Heart left ventricle (tissue), 16 donors: ENCODE data around the gene RNASE8. TPM values are rescaled to one million over a fixed set of nuclear protein-coding genes. Genes with fewer than 3 reads are reported as not detected.

ENCODE experiments used
- ATAC-seq, 4 donors: fragments of 200-7000 bp; cut with Tn5 transposase; one replicate each; pipeline ENCODE4 v1.9.1; 2020 to 2022; ENCODE audit warnings: moderate library complexity in 4 of 4, mild to moderate bottlenecking in 3 of 4, moderate number of reproducible peaks in 1 of 4
- DNase-seq, 5 donors: peaks; one replicate each; pipeline ENCODE4 v3.0.0-alpha.2; 2020
- H3K27ac ChIP-seq, 12 donors: fragments of 200-600 bp; sonication (generic) in 4 of 12; one replicate each; pipeline versions ENCODE4 v1.5.0 to v1.8.0; 2016 to 2022; ENCODE audit warnings: mild to moderate bottlenecking in 2 of 12
- H3K27me3 ChIP-seq, 9 donors: fragments of 200-600 bp; sonication (generic) in 2 of 9; one replicate each; pipeline versions ENCODE4 v1.5.1 to v1.8.0; 2016 to 2022; ENCODE audit warnings: mild to moderate bottlenecking in 3 of 9
- H3K36me3 ChIP-seq, 9 donors: fragments of 200-600 bp; sonication (generic) in 2 of 9; one replicate each; pipeline versions ENCODE4 v1.5.0 to v1.8.0; 2018 to 2022; ENCODE audit warnings: mild to moderate bottlenecking in 2 of 9
- H3K4me1 ChIP-seq, 12 donors: fragments of 200-600 bp; sonication (generic) in 4 of 12; one replicate each; pipeline versions ENCODE4 v1.5.0 to v1.8.0; 2016 to 2022; ENCODE audit warnings: mild to moderate bottlenecking in 3 of 12
- H3K4me3 ChIP-seq, 12 donors: fragments of 200-600 bp; sonication (generic) in 4 of 12; one replicate each; pipeline versions ENCODE4 v1.5.0 to v1.8.0; 2017 to 2022; ENCODE audit warnings: mild to moderate bottlenecking in 9 of 12, moderate library complexity in 4 of 12
- H3K9me3 ChIP-seq, 12 donors: fragments of 200-600 bp; sonication (generic) in 4 of 12; one replicate each; pipeline versions ENCODE4 v1.5.0 to v1.8.0; 2016 to 2022; ENCODE audit warnings: mild to moderate bottlenecking in 1 of 12
- CTCF ChIP-seq, 12 donors: fragments of 200-600 bp; sonication (generic) in 4 of 12; IDR thresholded peaks; one replicate each; pipeline versions ENCODE4 v1.5.0 to v1.8.0; 2018 to 2022; ENCODE audit warnings: antibody characterized with exemption in 12 of 12, mild to moderate bottlenecking in 5 of 12
- POLR2A ChIP-seq, 2 donors: fragments of 450-650 bp; IDR thresholded peaks; one replicate each; pipeline ENCODE4 v1.6.1; 2017; ENCODE audit warnings: antibody characterized with exemption in 2 of 2, mild to moderate bottlenecking in 2 of 2, moderate library complexity in 2 of 2
- WGBS, 4 donors: extraction: QIAGEN DNeasy Blood & Tissue Kit in 2 of 4; methylation state at CpG; one replicate each; pipeline versions ENCODE4 v1.1.5 to v1.1.7; 2013 to 2018; 5-methylcytosine and 5-hydroxymethylcytosine counted together
- intact Hi-C, 10 donors: fragments of 100-400 bp; cut with DNase I; formaldehyde crosslinking; loops; one replicate each; pipeline versions ENCODE4 v1.11.1 to v1.14.2; 2022
- polyA plus RNA-seq, 2 donors: library from polyadenylated mRNA; stranded (reverse); fragments of 200-250 nt; gene quantifications; one replicate each; pipeline ENCODE4 v1.2.3, GENCODE V29; 2013
- total RNA-seq, 9 donors: library from RNA; depleted of rRNA in 2 of 9; stranded (reverse); fragments of >200 nt in 2 of 9; fragmentation: NEBNext Ultra II Directional in 3 of 9; extraction: Animal tissue kit (Norgen Biotek cat#: 25700) in 3 of 9; gene quantifications; one replicate each; pipeline versions ENCODE4 v1.1.0 to v1.2.4, GENCODE V29; 2016 to 2023
- donor health status: ischemic (EF 13 %, LVEDD 7.1; RV severe dilation, severe dysfunction).
- donor health status: healthy with polysubstance abuse.
- donor health status: DM: no; HTN: yes; CAD: no.
- donor health status: DM: no; HTN: no; CAD: no.
- donor health status: ischemic (EF 25% LVEDD 6.9; RV normal size, moderate dysfunction).
- donor health status: ischemic (EF 25% LVEDD 5.7; RV mildly dilated, moderate dysfunction).
- donor health status: healthy.
- donor health status: DM: yes; HTN: yes; CAD: no.
- donor health status: ischemic (EF 35%, LVEDD 5.7; RV mildly dilated, moderate dysfunction).
- donor health status: nonischemic (EF 11% LVEDD 7.7; RV severe dilation, severe dysfunction).
- donor health status: DM: yes; HTN: yes; CAD: no.
- donor health status: PGD.
- donor health status: ischemic (EF 29% LVEDD 5.4; RV normal size, mild dysfunction).
- donor health status: nonischemic (EF 23%, LVEDD 6.1; RV moderate dilation, normal function).

RNASE8 gene
- total and polyA plus RNA-seq, 11 donors: not detected

- intact Hi-C loops: loop anchor here in 8 of 10 donors (1.0 to 10.0 kb wide), 7 partner anchors 18 to 476 kb away; no protein-coding TSS in a partner anchor
- H3K27me3 ChIP-seq: no peaks in the 10 kb centered on the region
- no peak overlapping the region for H3K4me3 ChIP-seq
- no peaks in the 10 kb centered on the region for H3K9me3 ChIP-seq
- TF ChIP-seq POLR2A (IDR thresholded peaks at IDR 0.05) (no peak), CTCF (IDR thresholded peaks at IDR 0.05) (no peak)
- ATAC-seq (no peak), DNase-seq (no peak)
- WGBS, 4 donors: 89 to 94% (median 92%) methylated on average over 32 to 45 of the region's 45 CpGs
- peaks cover 0 to 69% (median 65%) of the 10 kb centered on the region in 9 donors for H3K36me3 ChIP-seq
- H3K27ac ChIP-seq: no peak overlapping the region
- peaks cover 0 to 26% (median 7%) of the 10 kb centered on the region in 12 donors for H3K4me1 ChIP-seq
These were observed 33.5 kb downstream of the RNASE8 start for GRCh38 chr14:21090940-21091663.

GRCh38 chr14:21091821-21092272 lies 34.2 kb downstream of the RNASE8 start:
- peaks cover 0 to 62% (median 58%) of the 10 kb centered on the region in 9 donors for H3K36me3 ChIP-seq
- no peak for TF ChIP-seq POLR2A (IDR thresholded peaks at IDR 0.05)
- TF ChIP-seq CTCF (IDR thresholded peaks at IDR 0.05): no peak
- no peaks in the 10 kb centered on the region for H3K9me3 ChIP-seq
- H3K4me3 ChIP-seq: no peak overlapping the region
- peak in 2 of 4 donors; percentile 4 to 8 for ATAC-seq
- H3K4me1 ChIP-seq: peaks cover 0 to 31% (median 10%) of the 10 kb centered on the region in 12 donors
- WGBS, 4 donors: 93 to 94% (median 94%) methylated on average over 20 to 42 of the region's 42 CpGs
- no peaks in the 10 kb centered on the region for H3K27me3 ChIP-seq
- intact Hi-C loops: loop anchor here in 9 of 10 donors (1.0 to 10.0 kb wide), 12 partner anchors 12 to 477 kb away; partner anchors contain the start of gene ARHGEF40 (in 1 of the 9)
- H3K27ac ChIP-seq: peak overlapping the region in 2 of 12 donors; percentile 21 to 24
- DNase-seq: no peak

- TF ChIP-seq CTCF (IDR thresholded peaks at IDR 0.05) (peak in 11 of 12 donors; percentile 99 to 100 (median 100)), POLR2A (IDR thresholded peaks at IDR 0.05) (peak in 1 of 2 donors; percentile 22)
- intact Hi-C loops: loop anchor here in 9 of 10 donors (1.0 to 10.0 kb wide), 12 partner anchors 12 to 478 kb away; partner anchors contain the start of gene ARHGEF40 (in 2 of the 9)
- peak; percentile 43 to 87 (median 76) for ATAC-seq
- no peaks in the 10 kb centered on the region for H3K9me3 ChIP-seq
- H3K4me1 ChIP-seq: peaks cover 0 to 34% (median 11%) of the 10 kb centered on the region in 12 donors
- H3K27ac ChIP-seq: peak overlapping the region in 2 of 12 donors; percentile 21 to 24
- H3K36me3 ChIP-seq: peaks cover 0 to 58% (median 55%) of the 10 kb centered on the region in 9 donors
- DNase-seq: peak; percentile 81 to 95 (median 86)
- WGBS, 4 donors: 38 to 49% (median 45%) methylated on average over 37 to 59 of the region's 59 CpGs
- H3K4me3 ChIP-seq: peak overlapping the region in 1 of 12 donors; percentile 3
- no peaks in the 10 kb centered on the region for H3K27me3 ChIP-seq
These were observed 34.8 kb downstream of the RNASE8 start for GRCh38 chr14:21092273-21093011.
